ENCODE measurements around the gene SYNM. TPM values are rescaled to one million over a fixed set of nuclear protein-coding genes. Genes with fewer than 3 reads are reported as not detected.

The SYNM gene
- total RNA-seq, 1 experiment from 2014 or later, result 9.9 TPM

DNA sequence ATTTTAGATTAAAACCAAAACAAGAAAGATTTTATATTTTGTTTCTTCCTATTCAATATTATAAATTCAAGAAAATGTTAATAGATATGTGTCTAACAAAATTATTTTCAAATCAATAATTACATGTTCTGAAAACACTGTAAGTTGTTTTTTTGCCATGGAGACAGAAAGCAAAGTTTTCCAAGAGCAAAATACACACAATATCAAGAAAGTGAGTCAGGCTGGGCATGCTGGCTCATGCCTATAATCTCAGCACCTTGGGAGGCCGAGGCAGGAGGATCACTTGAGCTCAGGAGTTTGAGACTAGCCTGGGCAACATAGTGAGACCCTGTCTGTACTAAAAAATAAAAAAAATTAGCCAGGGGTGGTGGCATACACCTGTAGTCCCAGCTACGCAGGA lies 72.8 kb downstream of the SYNM start:
- no peaks in the 10 kb centered on the region for H3K9me2 ChIP-seq (replicated peaks; ENCODE audit: low read length)
- no peaks in the 10 kb centered on the region for H3K27me3 ChIP-seq (ENCODE audit: low read length)
- H3F3A ChIP-seq (ENCODE audit: low read length, unreplicated experiment), result no peaks in the 10 kb centered on the region
- no TSS peak for BruUV-seq (replicated peaks)
- DNase-seq (no peak), ATAC-seq (no peak)
- no peak for TF ChIP-seq EZH2 (IDR thresholded peaks at IDR 0.05; ENCODE audit: low read length, unreplicated experiment)
- H3K36me3 ChIP-seq (ENCODE audit: low read depth, low read length), result no peaks in the 10 kb centered on the region
- H2AFZ ChIP-seq (ENCODE audit: low read length), result no peak overlapping the region
- intact Hi-C loops (cut with micrococcal nuclease), result no loop called here
- no peaks in the 10 kb centered on the region for H3K9me3 ChIP-seq (ENCODE audit: low read length)
- H3K4me2 ChIP-seq (ENCODE audit: low read length), result no peak overlapping the region
- ChIA-PET CTCF (no interaction called here), POLR2A (ENCODE audit: unreplicated experiment) (no interaction called here)
- no peak overlapping the region for H3K9ac ChIP-seq (ENCODE audit: low read length)
- H3K79me2 ChIP-seq (ENCODE audit: low read length), result no peaks in the 10 kb centered on the region
- H3K27ac ChIP-seq (ENCODE audit: low read length), result no peak overlapping the region
- H4K20me1 ChIP-seq (ENCODE audit: low read length), result no peaks in the 10 kb centered on the region
- no peak overlapping the region for H3K4me3 ChIP-seq (ENCODE audit: low read length)
- no peaks in the 10 kb centered on the region for H3K4me1 ChIP-seq (ENCODE audit: insufficient read depth, low read length)

DNA sequence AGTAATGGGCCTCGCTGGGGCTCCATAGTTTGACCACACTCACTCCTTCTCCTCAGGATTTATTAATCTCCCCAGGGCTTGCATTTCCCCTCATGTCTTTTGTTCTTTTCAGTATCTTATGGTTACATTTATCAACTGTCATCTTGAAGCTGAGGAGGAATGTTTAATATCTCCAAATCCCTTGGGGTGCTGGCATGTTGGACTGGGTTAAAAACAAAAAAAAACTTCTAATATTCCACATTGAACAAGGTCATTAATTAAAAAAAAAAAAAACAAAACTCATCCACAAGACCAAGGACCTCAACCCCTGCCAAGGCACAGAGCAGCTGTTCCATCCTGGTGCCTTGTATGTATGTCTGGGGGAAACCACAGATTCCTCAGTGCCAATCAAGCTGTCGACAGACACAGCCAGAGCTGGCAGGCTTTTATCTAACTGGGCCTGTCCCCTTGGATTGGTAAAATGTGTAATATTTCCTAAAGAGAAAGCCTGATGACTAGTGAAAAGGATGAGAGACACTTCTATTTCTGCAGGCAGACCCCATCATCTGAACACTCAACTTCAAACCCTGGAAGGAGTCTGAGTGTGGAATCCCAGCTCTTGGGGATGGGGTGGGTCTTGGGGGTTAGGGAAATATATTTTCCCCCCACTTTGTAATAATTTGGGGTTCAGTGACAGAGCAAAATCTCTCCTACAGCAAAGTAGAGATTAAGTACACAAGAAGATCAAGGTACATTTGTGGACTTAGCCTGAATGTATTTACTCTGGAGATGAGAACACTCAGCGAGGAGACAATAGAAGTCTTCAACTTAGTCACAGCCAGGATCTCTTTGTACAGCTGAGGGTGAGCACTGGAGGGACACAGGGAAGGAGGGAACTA lies 75.4 kb downstream of the SYNM start:
- intact Hi-C loops (cut with micrococcal nuclease), result no loop called here

DNA sequence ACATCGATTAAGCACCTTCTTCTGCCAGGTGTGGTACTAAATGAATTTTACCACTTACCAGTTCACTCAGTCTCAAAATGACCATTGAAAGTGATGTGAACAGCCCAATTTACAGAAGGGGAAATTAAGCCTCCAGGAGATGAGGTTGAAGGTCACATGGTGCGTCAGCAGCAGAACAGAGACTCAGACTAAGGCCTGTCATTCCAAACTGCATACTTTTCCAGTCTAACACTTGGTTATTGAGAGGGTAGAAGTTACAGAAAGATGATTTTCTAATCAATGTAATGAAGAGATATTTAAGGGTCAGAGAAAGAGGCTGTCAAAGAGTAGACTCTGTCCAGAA lies 76.1 kb downstream of the SYNM start:
- Histone ChIP-seq H3K27me3 (ENCODE audit: low read length) (no peaks in the 10 kb centered on the region), H3F3A (ENCODE audit: low read length, unreplicated experiment) (no peaks in the 10 kb centered on the region), H4K20me1 (ENCODE audit: low read length) (no peaks in the 10 kb centered on the region), H3K4me1 (ENCODE audit: insufficient read depth, low read length) (no peaks in the 10 kb centered on the region), H3K4me3 (ENCODE audit: low read length) (no peak overlapping the region), H3K27ac (ENCODE audit: low read length) (no peak overlapping the region), H3K36me3 (ENCODE audit: low read depth, low read length) (no peaks in the 10 kb centered on the region), H2AFZ (ENCODE audit: low read length) (no peak overlapping the region), H3K9ac (ENCODE audit: low read length) (no peak overlapping the region), H3K79me2 (ENCODE audit: low read length) (no peaks in the 10 kb centered on the region), H3K9me3 (ENCODE audit: low read length) (no peaks in the 10 kb centered on the region), H3K9me2 (replicated peaks; ENCODE audit: low read length) (no peaks in the 10 kb centered on the region), H3K4me2 (ENCODE audit: low read length) (no peak overlapping the region)
- ATAC-seq (no peak), DNase-seq (no peak)
- no peak for TF ChIP-seq EZH2 (IDR thresholded peaks at IDR 0.05; ENCODE audit: low read length, unreplicated experiment)
- no peak for TF ChIP-seq EZH2phosphoT487 (IDR thresholded peaks at IDR 0.05; ENCODE audit: borderline replicate concordance, low read length)
- TF ChIP-seq, protein P1, sequence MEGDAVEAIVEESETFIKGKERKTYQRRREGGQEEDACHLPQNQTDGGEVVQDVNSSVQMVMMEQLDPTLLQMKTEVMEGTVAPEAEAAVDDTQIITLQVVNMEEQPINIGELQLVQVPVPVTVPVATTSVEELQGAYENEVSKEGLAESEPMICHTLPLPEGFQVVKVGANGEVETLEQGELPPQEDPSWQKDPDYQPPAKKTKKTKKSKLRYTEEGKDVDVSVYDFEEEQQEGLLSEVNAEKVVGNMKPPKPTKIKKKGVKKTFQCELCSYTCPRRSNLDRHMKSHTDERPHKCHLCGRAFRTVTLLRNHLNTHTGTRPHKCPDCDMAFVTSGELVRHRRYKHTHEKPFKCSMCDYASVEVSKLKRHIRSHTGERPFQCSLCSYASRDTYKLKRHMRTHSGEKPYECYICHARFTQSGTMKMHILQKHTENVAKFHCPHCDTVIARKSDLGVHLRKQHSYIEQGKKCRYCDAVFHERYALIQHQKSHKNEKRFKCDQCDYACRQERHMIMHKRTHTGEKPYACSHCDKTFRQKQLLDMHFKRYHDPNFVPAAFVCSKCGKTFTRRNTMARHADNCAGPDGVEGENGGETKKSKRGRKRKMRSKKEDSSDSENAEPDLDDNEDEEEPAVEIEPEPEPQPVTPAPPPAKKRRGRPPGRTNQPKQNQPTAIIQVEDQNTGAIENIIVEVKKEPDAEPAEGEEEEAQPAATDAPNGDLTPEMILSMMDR (conservative IDR thresholded peaks at IDR 0.05; ENCODE audit: low read depth, low read length), result no peak
- intact Hi-C loops (cut with micrococcal nuclease), result no loop called here
- CTCF ChIA-PET, result no interaction called here
- BruUV-seq (replicated peaks), result no TSS peak
- POLR2A ChIA-PET (ENCODE audit: unreplicated experiment), result no interaction called here

More for the DNA sequence above, 75.4 kb downstream of the SYNM start:
- Histone ChIP-seq H3K36me3 (ENCODE audit: low read depth, low read length) (no peaks in the 10 kb centered on the region), H3K79me2 (ENCODE audit: low read length) (no peaks in the 10 kb centered on the region), H3K27ac (ENCODE audit: low read length) (no peak overlapping the region), H3K9ac (ENCODE audit: low read length) (no peak overlapping the region), H3F3A (ENCODE audit: low read length, unreplicated experiment) (no peaks in the 10 kb centered on the region), H3K9me2 (replicated peaks; ENCODE audit: low read length) (no peaks in the 10 kb centered on the region), H3K4me3 (ENCODE audit: low read length) (no peak overlapping the region), H4K20me1 (ENCODE audit: low read length) (no peaks in the 10 kb centered on the region), H3K4me1 (ENCODE audit: insufficient read depth, low read length) (no peaks in the 10 kb centered on the region), H3K4me2 (ENCODE audit: low read length) (no peak overlapping the region), H3K27me3 (ENCODE audit: low read length) (no peaks in the 10 kb centered on the region), H2AFZ (ENCODE audit: low read length) (no peak overlapping the region), H3K9me3 (ENCODE audit: low read length) (no peaks in the 10 kb centered on the region)
- ATAC-seq (no peak), DNase-seq (no peak)
- ChIA-PET POLR2A (ENCODE audit: unreplicated experiment) (no interaction called here), CTCF (no interaction called here)
- TF ChIP-seq, protein P1 (conservative IDR thresholded peaks at IDR 0.05; ENCODE audit: low read depth, low read length), result no peak
- TF ChIP-seq EZH2 (IDR thresholded peaks at IDR 0.05; ENCODE audit: low read length, unreplicated experiment) (no peak), EZH2phosphoT487 (IDR thresholded peaks at IDR 0.05; ENCODE audit: borderline replicate concordance, low read length) (no peak)
- BruUV-seq (replicated peaks), result no TSS peak
